Common myeloid progenitor, CD34-positive (primary cell): ENCODE measurements around the gene NOXO1.

Experiments used
- CTCF ChIA-PET: fragments of 350-600 bp; sonication (Branson Sonifier 250); formaldehyde crosslinking; loops from one replicate; lab custom pipeline; 2021; ENCODE audit warnings: antibody characterized with exemption; lab: Charles Lee
- POLR2A ChIA-PET: fragments of 350-600 bp; sonication (Branson Sonifier 250); formaldehyde crosslinking; loops from one replicate; lab custom pipeline; 2021; ENCODE audit warnings: antibody characterized with exemption; lab: Charles Lee
- DNase-seq, 3 donors: peaks; one replicate each; pipeline versions ENCODE4 v3.0.0 to v3.0.0-alpha.2; 2013
- H3K27ac ChIP-seq, 2 experiments: 1 replicate in 1 of 2; 2 replicates in 1 of 2; pipeline ENCODE4 v1.7.0; 2013; ENCODE audit warnings: inconsistent platforms in 2 of 2, low read length in 2 of 2, mild to moderate bottlenecking in 2 of 2, low read depth in 1 of 2, moderate library complexity in 1 of 2; ENCODE audit not compliant: severe bottlenecking in 2 of 2, insufficient read depth in 1 of 2, poor library complexity in 1 of 2
- H3K27me3 ChIP-seq, 5 experiments: replicated peaks in 2 of 5; 1 replicate in 3 of 5; 2 replicates in 2 of 5; pipeline versions ENCODE4 v1.6.1 to v1.7.0; 2013; ENCODE audit warnings: low read length in 4 of 5, mild to moderate bottlenecking in 2 of 5, moderate library complexity in 2 of 5, inconsistent platforms in 1 of 5; ENCODE audit not compliant: insufficient read depth in 5 of 5, control insufficient read depth in 4 of 5
- H3K36me3 ChIP-seq, 4 experiments: 1 replicate in 2 of 4; 2 replicates in 2 of 4; pipeline versions ENCODE4 v1.6.1 to v1.7.0; 2013; ENCODE audit warnings: low read length in 3 of 4, control low read depth in 1 of 4, mild to moderate bottlenecking in 1 of 4; ENCODE audit not compliant: control insufficient read depth in 4 of 4, insufficient read depth in 4 of 4
- H3K4me1 ChIP-seq, 4 experiments: 1 replicate in 3 of 4; 2 replicates in 1 of 4; pipeline versions ENCODE4 v1.6.1 to v1.7.1; 2013; ENCODE audit warnings: low read length in 3 of 4, mild to moderate bottlenecking in 3 of 4, control low read depth in 1 of 4, inconsistent platforms in 1 of 4, moderate library complexity in 1 of 4; ENCODE audit not compliant: control insufficient read depth in 4 of 4, insufficient read depth in 4 of 4; ENCODE audit errors: control extremely low read depth in 1 of 4
- H3K4me3 ChIP-seq, 7 experiments: 1 replicate in 4 of 7; 2 replicates in 3 of 7; pipeline versions ENCODE4 v1.5.1 to v1.7.0; 2013; ENCODE audit warnings: mild to moderate bottlenecking in 7 of 7, low read length in 6 of 7, moderate library complexity in 6 of 7, inconsistent platforms in 2 of 7, low read depth in 2 of 7, control low read depth in 1 of 7; ENCODE audit not compliant: insufficient read depth in 4 of 7, control insufficient read depth in 1 of 7; ENCODE audit errors: extremely low read depth in 1 of 7
- H3K9me3 ChIP-seq, 5 experiments: 1 replicate in 4 of 5; 2 replicates in 1 of 5; pipeline versions ENCODE4 v1.6.1 to v1.7.1; 2013; ENCODE audit warnings: low read length in 4 of 5, mild to moderate bottlenecking in 2 of 5, inconsistent platforms in 1 of 5, low read depth in 1 of 5, moderate library complexity in 1 of 5; ENCODE audit not compliant: control insufficient read depth in 4 of 5, insufficient read depth in 2 of 5; ENCODE audit errors: control extremely low read depth in 1 of 5
- WGBS: methylation state at CpG from one replicate; pipeline ENCODE4 v1.1.5; 2013; ENCODE audit not compliant: insufficient coverage; 5-methylcytosine and 5-hydroxymethylcytosine counted together

The NOXO1 gene

GRCh38 chr16:1946495-1947368 is 34.5 kb downstream of the NOXO1 start:
- POLR2A ChIA-PET = no interaction called here
- WGBS = 96% methylated on average over 33 of the region's 38 CpGs
- CTCF ChIA-PET = interaction anchor here (0.6 to 1.0 kb wide), 3 partner anchors 10 to 19 kb away, joined by 3 read pairs; no protein-coding TSS in a partner anchor

GRCh38 chr16:1945559-1946391 is 35.5 kb downstream of the NOXO1 start:
- H3K4me3 ChIP-seq = no peak overlapping the region
- no peak overlapping the region for H3K27ac ChIP-seq
- H3K9me3 ChIP-seq = no peaks in the 10 kb centered on the region
- ChIA-PET CTCF (no interaction called here), POLR2A (no interaction called here)
- DNase-seq = no peak
- 96% methylated on average over 15 of the region's 19 CpGs for WGBS
- H3K36me3 ChIP-seq = peaks cover 0 to 5% (median 3%) of the 10 kb centered on the region in 4 experiments
- H3K27me3 ChIP-seq = no peaks in the 10 kb centered on the region
- H3K4me1 ChIP-seq = peaks cover 3 to 25% (median 19%) of the 10 kb centered on the region in 4 experiments

More at GRCh38 chr16:1946495-1947368, 34.5 kb downstream of the NOXO1 start:
- Histone ChIP-seq H3K4me3 (no peak overlapping the region), H3K36me3 (no peaks in the 10 kb centered on the region), H3K27me3 (no peaks in the 10 kb centered on the region), H3K4me1 (peaks cover 3 to 19% (median 14%) of the 10 kb centered on the region in 4 experiments), H3K9me3 (no peaks in the 10 kb centered on the region), H3K27ac (no peak overlapping the region)
- DNase-seq = no peak

- no peak for DNase-seq
- Histone ChIP-seq H3K27me3 (no peaks in the 10 kb centered on the region), H3K9me3 (no peaks in the 10 kb centered on the region), H3K4me1 (peaks cover 3 to 25% (median 19%) of the 10 kb centered on the region in 4 experiments), H3K4me3 (no peak overlapping the region), H3K36me3 (peaks cover 0 to 14% (median 10%) of the 10 kb centered on the region in 4 experiments), H3K27ac (no peak overlapping the region)
- CTCF ChIA-PET = interaction anchor here (0.6 kb wide), 1 partner anchor 12 kb away, joined by 4 read pairs; no protein-coding TSS in a partner anchor
- POLR2A ChIA-PET = interaction anchor here (0.8 kb wide), 1 partner anchor 19 kb away, joined by 3 read pairs; no protein-coding TSS in a partner anchor
- WGBS = 100% methylated on average over 10 of the region's 21 CpGs
Measured at GRCh38 chr16:1944612-1945199, 36.6 kb downstream of the NOXO1 start.

GRCh38 chr16:1942810-1943726 is 38.2 kb downstream of the NOXO1 start, which contains the start of gene MSRB1:
MSRB1 (minus strand) TSS chr16:1943199; CDS start chr16:1943156, 43 bp downstream.
- POLR2A ChIA-PET = interaction anchor here (0.5 to 1.9 kb wide), 3 partner anchors 22 to 161 kb away, joined by 3 to 11 read pairs (median 4); partner anchors contain the start of genes NUBP2, RPS2 and SPSB3

GRCh38 chr16:1942047-1942809 is 39.0 kb downstream of the NOXO1 start:
- peak overlapping the region in 1 of 2 experiments; percentile 79 for H3K27ac ChIP-seq
- H3K4me1 ChIP-seq = peaks cover 3 to 25% (median 19%) of the 10 kb centered on the region in 4 experiments
- peaks cover 7 to 36% (median 25%) of the 10 kb centered on the region in 4 experiments for H3K36me3 ChIP-seq
- no peaks in the 10 kb centered on the region for H3K9me3 ChIP-seq
- 11% methylated on average over 5 of the region's 17 CpGs for WGBS
- peak; percentile 60 to 88 (median 87) for DNase-seq
- peak overlapping the region; percentile 66 to 85 (median 83) for H3K4me3 ChIP-seq
- ChIA-PET POLR2A (interaction anchor here (1.2 to 1.9 kb wide), 2 partner anchors 23 to 160 kb away, joined by 3 to 11 read pairs; partner anchors contain the start of genes NUBP2, RPS2 and SPSB3), CTCF (interaction anchor here (0.9 to 2.6 kb wide), 2 partner anchors 13 to 18 kb away, joined by 3 to 9 read pairs; no protein-coding TSS in a partner anchor)
- no peaks in the 10 kb centered on the region for H3K27me3 ChIP-seq

More at GRCh38 chr16:1942810-1943726, 38.2 kb downstream of the NOXO1 start, which contains the start of gene MSRB1:
- H3K27me3 ChIP-seq = no peaks in the 10 kb centered on the region
- H3K4me3 ChIP-seq = peak within 1 kb of the TSS; percentile 66 to 85 (median 83)
- H3K4me1 ChIP-seq = peaks cover 3 to 25% (median 19%) of the 10 kb centered on the region in 4 experiments
- peak within 1 kb of the TSS in 1 of 2 experiments; percentile 79 for H3K27ac ChIP-seq
- 2% methylated on average over 31 of the region's 77 CpGs for WGBS
- peaks cover 5 to 31% (median 22%) of the 10 kb centered on the region in 4 experiments for H3K36me3 ChIP-seq
- CTCF ChIA-PET = interaction anchor here (0.7 to 0.9 kb wide), 4 partner anchors 10 to 179 kb away, joined by 3 read pairs; no protein-coding TSS in a partner anchor
- no peaks in the 10 kb centered on the region for H3K9me3 ChIP-seq
- DNase-seq = peak; percentile 97 to 98 (median 98)
